GM19025 (cell line): ENCODE results near the gene REG1B.

Experiments used
- ATAC-seq: cut with Tn5 transposase; IDR thresholded peaks from one replicate; pipeline ENCODE4 v1.9.1; 2021; ENCODE audit warnings: mild to moderate bottlenecking, low read depth, moderate library complexity; ENCODE audit not compliant: unreplicated experiment

REG1B gene

GRCh38 chr2:79087785-79088364 lies at the start of gene REG1B:
Gene REG1B (minus strand): TSS chr2:79087993. CDS start chr2:79087612, 381 bp downstream.
- no peak for ATAC-seq

- no peak for ATAC-seq
Observed at GRCh38 chr2:79131687-79132086, 43.9 kb upstream of the REG1B start.

GRCh38 chr2:79129804-79130203 lies 42.0 kb upstream of the REG1B start:
- no peak for ATAC-seq

- ATAC-seq: no peak
Observed at GRCh38 chr2:79129260-79129659, 41.5 kb upstream of the REG1B start.

- no peak for ATAC-seq
Observed at GRCh38 chr2:79128406-79128805, 40.6 kb upstream of the REG1B start.

- ATAC-seq: no peak
Observed at GRCh38 chr2:79125721-79125985, 37.9 kb upstream of the REG1B start.

GRCh38 chr2:79124907-79125720 lies 37.3 kb upstream of the REG1B start:
- ATAC-seq: no peak

GRCh38 chr2:79122676-79123075 lies 34.9 kb upstream of the REG1B start:
- ATAC-seq: no peak

GRCh38 chr2:79120194-79120713 lies 32.5 kb upstream of the REG1B start, which contains the start of gene REG1A:
Gene REG1A (plus strand): TSS chr2:79120488. CDS start chr2:79120862, 374 bp downstream.
- no peak for ATAC-seq

- ATAC-seq: no peak
Observed at GRCh38 chr2:79116997-79117928, 29.5 kb upstream of the REG1B start.

GRCh38 chr2:79114797-79115494 lies 27.2 kb upstream of the REG1B start:
- no peak for ATAC-seq

GRCh38 chr2:79112269-79112668 lies 24.5 kb upstream of the REG1B start:
- ATAC-seq: no peak

- ATAC-seq: no peak
Observed at GRCh38 chr2:79105259-79105658, 17.5 kb upstream of the REG1B start.

- ATAC-seq: no peak
Observed at GRCh38 chr2:79103214-79103613, 15.4 kb upstream of the REG1B start.

GRCh38 chr2:79101024-79101423 lies 13.2 kb upstream of the REG1B start:
- no peak for ATAC-seq

- no peak for ATAC-seq
Observed at GRCh38 chr2:79100285-79100684, 12.5 kb upstream of the REG1B start.

- ATAC-seq: no peak
Observed at GRCh38 chr2:79099140-79099686, 11.4 kb upstream of the REG1B start.

GRCh38 chr2:79097843-79098242 lies 10.1 kb upstream of the REG1B start:
- no peak for ATAC-seq

GRCh38 chr2:79090693-79091092 lies 2.9 kb upstream of the REG1B start:
- ATAC-seq: no peak

- no peak for ATAC-seq
Observed at GRCh38 chr2:79086255-79086654, 1.5 kb downstream of the REG1B start.
